HT-29 (cell line): ENCODE measurements around the gene CAMK2D. TPM values are rescaled to one million over a fixed set of nuclear protein-coding genes. Genes with fewer than 3 reads are reported as not detected.
"Not testable (repeated sequence)": the region's sequence is repeated elsewhere in the genome, so short reads cannot be mapped to it uniquely, and the experiment has no call there.

ENCODE experiments used
- DNase-seq: peaks from one replicate; pipeline ENCODE4 v3.0.0-alpha.2; 2015; ENCODE audit warnings: low spot score
- total RNA-seq: library from RNA; depleted of rRNA; stranded (reverse); fragments of >200 nt; shearing (Covaris generic); gene quantifications from 2 replicates; pipeline ENCODE4 v1.2.3, GENCODE V29; 2014

Gene CAMK2D
- total RNA-seq, 1 experiment from 2014 or later = 41.1 TPM

GRCh38 chr4:113730467-113731216 is 30.9 kb downstream of the CAMK2D start:
- DNase-seq = no peak

- DNase-seq = no peak
Observed at GRCh38 chr4:113727802-113728201, 33.7 kb downstream of the CAMK2D start.

- DNase-seq = no peak
Observed at GRCh38 chr4:113725963-113726362, 35.6 kb downstream of the CAMK2D start.

- no peak for DNase-seq
Observed at GRCh38 chr4:113718252-113718651, 43.3 kb downstream of the CAMK2D start.

GRCh38 chr4:113711883-113712662 is 49.5 kb downstream of the CAMK2D start:
- no peak for DNase-seq

- peak; percentile 72 for DNase-seq
Observed at GRCh38 chr4:113708250-113708649, 53.3 kb downstream of the CAMK2D start.

GRCh38 chr4:113707048-113707447 is 54.5 kb downstream of the CAMK2D start:
- no peak for DNase-seq

GRCh38 chr4:113705097-113705496 is 56.4 kb downstream of the CAMK2D start:
- DNase-seq = not testable (repeated sequence)

- not testable (repeated sequence) for DNase-seq
Observed at GRCh38 chr4:113702596-113702995, 58.9 kb downstream of the CAMK2D start.

- DNase-seq = no peak
Observed at GRCh38 chr4:113701169-113701568, 60.4 kb downstream of the CAMK2D start.

- DNase-seq = no peak
Observed at GRCh38 chr4:113700602-113701150, 60.9 kb downstream of the CAMK2D start.

- DNase-seq = no peak
Observed at GRCh38 chr4:113699772-113700171, 61.8 kb downstream of the CAMK2D start.

- DNase-seq = no peak
Observed at GRCh38 chr4:113697429-113697828, 64.1 kb downstream of the CAMK2D start.

GRCh38 chr4:113695328-113696169 is 66.0 kb downstream of the CAMK2D start:
- no peak for DNase-seq

- no peak for DNase-seq
Observed at GRCh38 chr4:113694008-113694407, 67.5 kb downstream of the CAMK2D start.

GRCh38 chr4:113692809-113693411 is 68.6 kb downstream of the CAMK2D start:
- DNase-seq = peak; percentile 30

- no peak for DNase-seq
Observed at GRCh38 chr4:113691676-113692075, 69.9 kb downstream of the CAMK2D start.

- no peak for DNase-seq
Observed at GRCh38 chr4:113689394-113689793, 72.1 kb downstream of the CAMK2D start.

GRCh38 chr4:113687067-113687718 is 74.3 kb downstream of the CAMK2D start:
- no peak for DNase-seq

- not testable (repeated sequence) for DNase-seq
Observed at GRCh38 chr4:113685157-113685556, 76.4 kb downstream of the CAMK2D start.
